Activated naive CD4-positive, alpha-beta T cell (primary cell): Measurements from ENCODE around the gene NOP53.
"Not testable (repeated sequence)": the region's sequence is repeated elsewhere in the genome, so short reads cannot be mapped to it uniquely, and the experiment has no call there.

Experiments used
- DNase-seq, 4 experiments: peaks; one replicate each; lab custom pipeline; 2025; lab: John Stamatoyannopoulos, UW

Gene NOP53

GRCh38 chr19:47718415-47719046 is 26.8 kb upstream of the NOP53 start:
- DNase-seq: not testable (repeated sequence)

GRCh38 chr19:47719047-47719859 is 26.1 kb upstream of the NOP53 start:
- no peak for DNase-seq

DNA sequence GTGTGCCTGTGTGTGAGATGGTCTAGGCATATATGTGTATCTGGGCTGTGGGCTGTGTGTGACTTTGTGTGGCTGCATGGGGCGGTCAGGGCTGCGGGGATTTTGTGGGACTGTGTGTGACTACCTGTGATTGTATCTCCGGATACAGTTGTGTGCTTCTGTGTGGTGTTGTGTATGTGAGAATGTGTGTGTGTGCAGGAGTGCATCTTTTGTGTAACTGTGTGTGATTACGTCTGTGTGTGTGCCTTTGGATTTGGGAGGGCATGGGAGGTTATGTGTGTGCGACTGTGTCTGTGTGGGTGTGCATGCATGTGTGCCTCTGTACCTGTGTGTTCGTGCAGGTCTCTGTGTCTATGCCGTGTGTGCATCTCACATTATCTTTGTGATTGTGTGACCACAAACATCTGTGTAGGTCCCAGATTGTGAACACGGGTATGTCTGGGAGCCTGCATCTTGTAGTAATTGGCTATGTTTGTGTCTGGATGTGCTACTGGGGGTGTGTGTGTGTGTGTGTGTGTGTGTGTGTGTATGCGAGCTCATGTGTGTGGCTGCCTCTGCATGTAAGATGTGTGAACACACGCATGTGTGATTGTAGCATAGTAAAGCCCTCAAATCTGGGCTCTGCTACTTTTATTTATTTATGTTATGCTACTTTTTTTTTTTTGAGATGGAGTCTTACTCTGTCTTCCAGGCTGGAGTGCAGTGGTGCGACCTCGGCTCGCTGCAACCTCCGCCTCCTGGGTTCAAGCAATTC is 24.5 kb upstream of the NOP53 start:
- DNase-seq: no peak

DNA sequence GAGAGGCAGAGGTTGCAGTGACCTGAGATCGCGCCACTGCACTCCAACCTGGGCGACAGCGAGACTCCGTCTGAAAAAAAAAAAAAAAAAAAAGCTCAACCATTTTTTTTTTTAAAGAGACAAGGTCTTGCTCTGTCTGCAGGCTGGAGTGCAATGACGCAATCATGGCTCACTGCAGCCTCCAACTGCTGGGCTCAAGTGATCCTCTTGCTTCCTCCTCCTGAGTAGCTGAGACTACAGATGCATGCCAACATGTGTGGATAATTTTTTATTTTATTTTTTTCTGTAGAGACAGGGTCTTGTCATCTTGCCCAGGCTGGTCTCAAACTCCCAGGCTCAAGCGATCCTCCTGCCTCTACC is 21.8 kb upstream of the NOP53 start:
- DNase-seq: no peak

DNA sequence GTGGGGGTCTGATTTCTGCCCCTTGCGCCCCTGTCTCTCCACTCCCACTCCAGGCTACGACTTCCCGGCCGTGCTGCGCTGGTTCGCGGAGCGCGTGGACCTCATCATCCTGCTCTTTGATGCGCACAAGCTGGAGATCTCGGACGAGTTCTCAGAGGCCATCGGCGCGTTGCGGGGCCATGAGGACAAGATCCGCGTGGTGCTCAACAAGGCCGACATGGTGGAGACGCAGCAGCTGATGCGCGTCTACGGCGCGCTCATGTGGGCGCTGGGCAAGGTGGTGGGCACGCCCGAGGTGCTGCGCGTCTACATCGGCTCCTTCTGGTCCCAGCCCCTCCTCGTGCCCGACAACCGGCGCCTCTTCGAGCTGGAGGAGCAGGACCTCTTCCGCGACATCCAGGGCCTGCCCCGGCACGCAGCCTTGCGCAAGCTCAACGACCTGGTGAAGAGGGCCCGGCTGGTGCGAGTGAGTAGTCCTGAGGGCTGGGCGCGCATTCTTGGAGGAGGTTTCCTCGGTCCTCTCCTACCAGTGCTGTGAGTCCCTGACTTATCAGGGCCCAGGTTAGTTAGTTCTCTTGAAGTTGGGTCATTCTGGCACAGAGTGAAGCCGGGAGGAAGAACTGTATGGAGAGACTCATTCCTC is 19.5 kb upstream of the NOP53 start:
- no peak for DNase-seq

GRCh38 chr19:47726467-47726866 is 18.9 kb upstream of the NOP53 start:
- DNase-seq: no peak

DNA sequence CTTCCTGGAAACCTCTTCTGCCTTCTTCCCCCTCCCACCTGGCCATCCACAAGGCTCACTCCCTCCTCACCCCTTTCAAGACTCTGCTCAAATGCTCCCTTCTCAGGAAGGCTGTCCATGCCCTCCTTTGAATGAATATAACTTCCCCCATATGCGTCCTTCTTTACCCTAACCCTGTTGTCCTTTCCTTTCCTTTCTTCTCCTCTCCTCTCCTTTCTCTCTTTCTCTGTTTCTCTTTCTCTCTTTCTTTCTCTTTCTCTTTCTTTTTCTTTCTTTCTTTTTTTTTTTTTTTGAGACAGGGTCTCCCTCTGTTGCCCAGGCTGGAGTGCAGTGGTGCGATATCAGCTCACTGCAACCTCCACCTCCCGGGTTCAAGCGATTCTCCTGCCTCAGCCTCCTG is 17.1 kb upstream of the NOP53 start:
- not testable (repeated sequence) for DNase-seq

GRCh38 chr19:47729468-47729798 is 15.9 kb upstream of the NOP53 start:
- DNase-seq: no peak

DNA sequence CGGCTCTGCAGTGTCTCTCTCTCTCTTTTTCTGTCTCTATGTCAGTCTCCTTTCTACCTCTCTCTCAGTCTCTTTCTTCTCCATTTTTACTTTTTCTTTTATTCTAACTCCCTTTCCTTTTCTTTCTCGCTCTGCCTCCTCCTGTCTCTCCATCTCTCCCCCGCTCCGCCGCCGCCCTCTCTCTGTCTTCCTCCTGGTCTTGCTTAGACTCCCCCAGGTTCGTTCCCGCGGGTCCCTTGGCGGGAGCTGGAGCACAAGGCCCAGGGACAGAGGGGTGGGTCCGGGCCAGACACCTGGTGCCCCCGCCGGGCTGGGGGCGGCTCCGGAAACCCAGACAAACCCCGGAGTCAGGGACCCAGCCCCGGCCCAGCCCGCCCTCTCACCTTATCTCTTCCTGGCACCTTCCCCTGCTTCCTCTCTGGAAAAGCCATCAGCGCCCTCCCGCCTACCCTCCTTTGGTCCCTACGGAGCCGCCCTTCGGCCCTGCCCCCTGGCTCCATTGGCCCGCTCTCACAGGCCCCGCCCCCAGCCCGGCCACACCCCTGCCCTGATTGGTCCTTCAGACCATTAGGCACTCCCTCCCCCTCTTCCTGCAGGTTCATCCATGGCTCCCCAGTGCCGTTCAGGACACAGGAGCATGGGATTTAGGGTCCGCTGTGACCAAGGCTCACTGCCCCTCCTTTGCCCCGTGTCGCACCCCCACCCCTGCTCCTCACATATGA is 15.4 kb upstream of the NOP53 start:
- no peak for DNase-seq

GRCh38 chr19:47730521-47730889 is 14.8 kb upstream of the NOP53 start:
- no peak for DNase-seq

- DNase-seq: no peak
These were observed 14.4 kb upstream of the NOP53 start for GRCh38 chr19:47730910-47731309.

DNA sequence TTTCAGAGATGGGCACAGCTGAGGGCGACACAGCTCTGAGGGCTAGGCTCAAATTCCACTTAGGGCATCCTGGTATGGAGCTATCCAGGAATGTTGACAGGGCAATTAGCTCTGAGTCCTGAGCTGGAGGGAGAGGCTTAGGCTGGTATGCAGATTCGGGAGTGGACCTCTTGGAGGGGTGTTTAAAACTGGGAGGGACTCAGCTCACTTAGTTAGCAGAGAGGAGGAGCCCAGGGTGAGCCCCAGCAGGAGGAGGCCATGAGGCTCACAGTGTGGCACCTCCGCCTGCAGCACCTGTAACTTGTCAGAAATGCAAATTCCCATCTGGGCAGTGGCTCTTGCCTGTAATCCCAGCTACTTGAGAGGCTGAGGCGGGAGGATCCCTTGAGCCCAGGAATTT is 10.2 kb upstream of the NOP53 start:
- no peak for DNase-seq

DNA sequence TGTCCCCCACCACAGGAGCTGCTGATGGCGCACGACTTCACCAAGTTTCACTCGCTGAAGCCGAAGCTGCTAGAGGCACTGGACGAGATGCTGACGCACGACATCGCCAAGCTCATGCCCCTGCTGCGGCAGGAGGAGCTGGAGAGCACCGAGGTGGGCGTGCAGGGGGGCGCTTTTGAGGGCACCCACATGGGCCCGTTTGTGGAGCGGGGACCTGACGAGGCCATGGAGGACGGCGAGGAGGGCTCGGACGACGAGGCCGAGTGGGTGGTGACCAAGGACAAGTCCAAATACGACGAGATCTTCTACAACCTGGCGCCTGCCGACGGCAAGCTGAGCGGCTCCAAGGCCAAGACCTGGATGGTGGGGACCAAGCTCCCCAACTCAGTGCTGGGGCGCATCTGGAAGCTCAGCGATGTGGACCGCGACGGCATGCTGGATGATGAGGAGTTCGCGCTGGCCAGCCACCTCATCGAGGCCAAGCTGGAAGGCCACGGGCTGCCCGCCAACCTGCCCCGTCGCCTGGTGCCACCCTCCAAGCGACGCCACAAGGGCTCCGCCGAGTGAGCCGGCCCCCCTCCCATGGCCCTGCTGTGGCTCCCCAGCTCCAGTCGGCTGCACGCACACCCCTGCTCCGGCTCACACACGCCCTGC is 4.4 kb upstream of the NOP53 start:
- no peak for DNase-seq

GRCh38 chr19:47741544-47742140 is 3.7 kb upstream of the NOP53 start:
- DNase-seq: no peak

- DNase-seq: no peak
These were observed 2.7 kb upstream of the NOP53 start for GRCh38 chr19:47742634-47743033.

GRCh38 chr19:47746129-47746528 is 783 bp downstream of the NOP53 start:
- not testable (repeated sequence) for DNase-seq

DNA sequence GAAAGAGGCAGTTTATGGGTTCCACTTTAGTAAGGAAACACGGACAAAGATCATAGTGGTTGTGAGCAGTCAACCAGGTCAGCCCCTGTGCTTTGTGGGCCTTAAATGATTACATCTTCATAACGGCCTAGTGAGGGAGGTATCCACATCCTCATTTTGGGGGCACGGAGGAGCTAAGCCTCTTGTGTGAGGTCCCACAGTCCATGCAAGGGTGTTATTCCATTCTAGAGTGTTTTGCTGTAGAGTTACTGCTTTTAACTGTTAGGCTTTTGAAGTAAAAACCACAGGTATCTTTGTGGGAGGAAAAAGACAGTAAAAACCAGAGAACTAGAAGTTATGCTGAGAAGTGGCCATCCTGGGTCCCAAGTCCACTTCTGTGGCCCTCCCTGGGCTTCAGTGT is 4.0 kb downstream of the NOP53 start:
- no peak for DNase-seq

DNA sequence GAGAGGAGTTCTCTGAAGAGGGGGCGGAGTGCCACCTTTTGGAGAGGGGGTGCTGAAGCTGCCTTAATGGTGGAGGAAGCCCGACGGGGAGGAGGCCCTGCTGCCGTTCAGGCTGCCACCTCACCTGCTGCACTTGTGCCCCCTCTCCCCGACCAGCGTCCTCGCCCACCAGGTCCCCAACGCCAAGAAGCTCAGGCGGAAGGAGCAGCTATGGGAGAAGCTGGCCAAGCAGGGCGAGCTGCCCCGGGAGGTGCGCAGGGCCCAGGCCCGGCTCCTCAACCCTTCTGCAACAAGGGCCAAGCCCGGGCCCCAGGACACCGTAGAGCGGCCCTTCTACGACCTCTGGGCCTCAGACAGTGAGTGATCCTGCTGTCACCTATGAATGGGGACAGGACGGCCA is 5.4 kb downstream of the NOP53 start:
- no peak for DNase-seq

GRCh38 chr19:47752440-47753211 is 7.3 kb downstream of the NOP53 start:
- DNase-seq: no peak
